HEK293 (cell line): ENCODE measurements around the gene TTC32.

ENCODE experiments used
- CTCF ChIA-PET: fragments of 350-600 bp; formaldehyde crosslinking; extraction: SDS; loops from one replicate; lab custom pipeline; 2021; ENCODE audit warnings: antibody characterized with exemption; lab: Yijun Ruan, JAX
- POLR2A ChIA-PET: fragments of 300-600 bp; formaldehyde crosslinking; extraction: SDS; loops from one replicate; lab custom pipeline; 2020; ENCODE audit warnings: antibody characterized with exemption, inconsistent platforms; lab: Yijun Ruan, JAX
- H3K27ac ChIP-seq: fragments of 200-500 bp; sonication (Bioruptor generic); 2 replicates; pipeline ENCODE4 v1.5.1; 2014; ENCODE audit warnings: low read depth, low read length, control low read depth, inconsistent platforms; ENCODE audit errors: extremely low read depth
- H3K36me3 ChIP-seq, 2 experiments: fragments of 200-500 bp in 1 of 2; sonication (Bioruptor generic) in 1 of 2; 1 replicate in 1 of 2; 2 replicates in 1 of 2; pipeline ENCODE4 v1.5.1; 2014 to 2017; ENCODE audit warnings: inconsistent platforms in 2 of 2, low read length in 2 of 2; ENCODE audit not compliant: control insufficient read depth in 2 of 2, insufficient read depth in 1 of 2
- H3K4me1 ChIP-seq: fragments of 200-500 bp; sonication (Bioruptor generic); 2 replicates; pipeline ENCODE4 v1.5.1; 2014; ENCODE audit warnings: mild to moderate bottlenecking, low read length, inconsistent platforms; ENCODE audit not compliant: control insufficient read depth, insufficient read depth
- H3K4me3 ChIP-seq: 2 replicates; pipeline ENCODE4 v1.5.1; 2011; ENCODE audit warnings: low read depth, mild to moderate bottlenecking, control low read depth, low read length, moderate library complexity
- H3K9me3 ChIP-seq: fragments of 200-500 bp; sonication (Bioruptor generic); 2 replicates; pipeline ENCODE4 v1.5.1; 2014; ENCODE audit warnings: low read depth, low read length, inconsistent platforms; ENCODE audit not compliant: control insufficient read depth, insufficient read depth
- KLF17 ChIP-seq: fragments of 450-650 bp; formaldehyde crosslinking; IDR thresholded peaks from 2 replicates; pipeline ENCODE4 v1.5.1; 2016; ENCODE audit warnings: missing biosample characterization, missing genetic modification characterization
- OVOL3 ChIP-seq: fragments of 450-650 bp; formaldehyde crosslinking; IDR thresholded peaks from 2 replicates; pipeline ENCODE4 v1.5.1; 2016; ENCODE audit warnings: missing biosample characterization, missing genetic modification characterization
- ZBTB6 ChIP-seq: fragments of 450-650 bp; formaldehyde crosslinking; IDR thresholded peaks from 2 replicates; pipeline ENCODE4 v1.5.1; 2017; ENCODE audit warnings: missing biosample characterization, missing genetic modification characterization
- ZIC2 ChIP-seq: fragments of 450-650 bp; formaldehyde crosslinking; IDR thresholded peaks from 2 replicates; pipeline ENCODE4 v1.5.1; 2016; ENCODE audit warnings: missing biosample characterization, missing genetic modification characterization
- ZNF175 ChIP-seq: fragments of 450-650 bp; formaldehyde crosslinking; IDR thresholded peaks from 2 replicates; pipeline ENCODE4 v1.5.1; 2016; ENCODE audit warnings: missing biosample characterization, missing genetic modification characterization
- ZNF18 ChIP-seq: fragments of 450-650 bp; formaldehyde crosslinking; IDR thresholded peaks from 2 replicates; pipeline ENCODE4 v1.5.1; 2016; ENCODE audit warnings: missing biosample characterization, missing genetic modification characterization
- ZNF211 ChIP-seq: fragments of 450-650 bp; formaldehyde crosslinking; IDR thresholded peaks from 2 replicates; pipeline ENCODE4 v1.5.1; 2016; ENCODE audit warnings: low read depth, missing biosample characterization, missing genetic modification characterization
- ZNF274 ChIP-seq, 2 experiments: fragments of 200-500 bp in 1 of 2; fragments of 450-650 bp in 1 of 2; sonication (Bioruptor generic) in 1 of 2; formaldehyde crosslinking in 1 of 2; IDR thresholded peaks; 2 replicates each; pipeline versions ENCODE4 v1.5.1 to v1.6.1; 2014 to 2016; ENCODE audit warnings: borderline replicate concordance in 1 of 2, inconsistent platforms in 1 of 2, low read length in 1 of 2, missing biosample characterization in 1 of 2, missing genetic modification characterization in 1 of 2
- ZNF302 ChIP-seq: fragments of 450-650 bp; formaldehyde crosslinking; IDR thresholded peaks from 2 replicates; pipeline ENCODE4 v1.5.1; 2016; ENCODE audit warnings: missing biosample characterization, missing genetic modification characterization, low read depth
- ZNF362 ChIP-seq: fragments of 450-650 bp; formaldehyde crosslinking; IDR thresholded peaks from 2 replicates; pipeline ENCODE4 v1.5.1; 2016; ENCODE audit warnings: missing biosample characterization, missing genetic modification characterization
- ZNF37A ChIP-seq: fragments of 450-650 bp; IDR thresholded peaks from 2 replicates; pipeline ENCODE4 v1.5.1; 2018; ENCODE audit warnings: missing biosample characterization, missing genetic modification characterization
- ZNF423 ChIP-seq: fragments of 450-650 bp; formaldehyde crosslinking; IDR thresholded peaks from 2 replicates; pipeline ENCODE4 v1.5.1; 2016; ENCODE audit warnings: missing biosample characterization, missing genetic modification characterization
- ZNF433 ChIP-seq: fragments of 450-650 bp; formaldehyde crosslinking; IDR thresholded peaks from 2 replicates; pipeline ENCODE4 v1.5.1; 2016; ENCODE audit warnings: missing biosample characterization, missing genetic modification characterization, low read depth
- ZNF530 ChIP-seq: fragments of 450-650 bp; formaldehyde crosslinking; IDR thresholded peaks from 2 replicates; pipeline ENCODE4 v1.5.1; 2016; ENCODE audit warnings: low read depth, missing biosample characterization, missing genetic modification characterization
- ZNF585B ChIP-seq: fragments of 450-650 bp; formaldehyde crosslinking; IDR thresholded peaks from 2 replicates; pipeline ENCODE4 v1.5.1; 2016; ENCODE audit warnings: missing biosample characterization, missing genetic modification characterization
- ZNF610 ChIP-seq: fragments of 450-650 bp; formaldehyde crosslinking; IDR thresholded peaks from 2 replicates; pipeline ENCODE4 v1.5.1; 2016; ENCODE audit warnings: missing biosample characterization, missing genetic modification characterization, borderline replicate concordance
- ZNF621 ChIP-seq: fragments of 450-650 bp; formaldehyde crosslinking; IDR thresholded peaks from 2 replicates; pipeline ENCODE4 v1.5.1; 2017; ENCODE audit warnings: missing biosample characterization, missing genetic modification characterization
- ZNF639 ChIP-seq: fragments of 450-650 bp; formaldehyde crosslinking; IDR thresholded peaks from 2 replicates; pipeline ENCODE4 v1.5.1; 2016; ENCODE audit warnings: missing biosample characterization, missing genetic modification characterization
- ZNF645 ChIP-seq: fragments of 450-650 bp; formaldehyde crosslinking; IDR thresholded peaks from 2 replicates; pipeline ENCODE4; 2016; ENCODE audit warnings: missing biosample characterization, missing genetic modification characterization
- ZNF670 ChIP-seq: fragments of 450-650 bp; formaldehyde crosslinking; IDR thresholded peaks from 2 replicates; pipeline ENCODE4 v1.5.1; 2016; ENCODE audit warnings: missing biosample characterization, missing genetic modification characterization, low read depth
- ZNF830 ChIP-seq: fragments of 450-650 bp; IDR thresholded peaks from 2 replicates; pipeline ENCODE4 v1.5.0; 2018; ENCODE audit warnings: missing biosample characterization, missing genetic modification characterization, low read depth, mild to moderate bottlenecking, moderate library complexity
- ZXDB ChIP-seq: fragments of 450-650 bp; formaldehyde crosslinking; IDR thresholded peaks from 2 replicates; pipeline ENCODE4 v1.5.1; 2016; ENCODE audit warnings: missing biosample characterization, missing genetic modification characterization

Gene TTC32

GRCh38 chr2:19868701-19869580 lies 32.8 kb downstream of the TTC32 start:
- TF ChIP-seq ZNF18 (no peak), ZBTB6 (tag by site-specific recombination) (no peak), ZXDB (tag by site-specific recombination) (no peak), ZIC2 (no peak), ZNF302 (tag by site-specific recombination) (no peak)
- TF ChIP-seq, all 188 proteins: peak for 0
- H3K9me3 ChIP-seq, result no peaks in the 10 kb centered on the region
- ChIA-PET POLR2A (no interaction called here), CTCF (no interaction called here)
- H3K27ac ChIP-seq, result no peak overlapping the region
- no peak overlapping the region; the same call in 1 of the 2 replicates for H3K4me3 ChIP-seq
- no peaks in the 10 kb centered on the region for H3K4me1 ChIP-seq
- H3K36me3 ChIP-seq, result no peaks in the 10 kb centered on the region

- Histone ChIP-seq H3K9me3 (no peaks in the 10 kb centered on the region), H3K36me3 (no peaks in the 10 kb centered on the region), H3K4me3 (no peak overlapping the region), H3K27ac (no peak overlapping the region), H3K4me1 (no peaks in the 10 kb centered on the region)
- CTCF ChIA-PET, result no interaction called here
- POLR2A ChIA-PET, result no interaction called here
- TF ChIP-seq ZNF211 (no peak), ZNF645 (tag by site-specific recombination) (no peak), ZNF830 (no peak), ZNF175 (tag by site-specific recombination) (no peak), ZNF530 (tag by site-specific recombination) (no peak), ZNF585B (no peak), ZNF639 (no peak), KLF17 (tag by site-specific recombination) (no peak), ZNF423 (tag by site-specific recombination) (no peak), OVOL3 (no peak), ZNF362 (no peak), ZNF610 (tag by site-specific recombination) (no peak), ZNF670 (tag by site-specific recombination) (no peak), ZNF621 (no peak), ZNF433 (tag by site-specific recombination) (no peak), ZNF37A (tag by site-specific recombination) (no peak), ZNF274 (IDR thresholded peaks at IDR 0.05; ENCODE audit: low read length) (no peak), ZNF274 (tag by site-specific recombination; IDR thresholded peaks at IDR 0.05; ENCODE audit: borderline replicate concordance) (no peak)
These were observed 33.6 kb downstream of the TTC32 start for GRCh38 chr2:19868224-19868623.
